Esophagus muscularis mucosa (tissue), 4 donors: ENCODE measurements around the gene KCNMB1. TPM values are rescaled to one million over a fixed set of nuclear protein-coding genes. Genes with fewer than 3 reads are reported as not detected.

Experiments used
- DNase-seq: peaks from one replicate; pipeline ENCODE4 v3.0.0-alpha.2; 2017; ENCODE audit errors: extremely low spot score
- H3K27ac ChIP-seq, 4 donors: fragments of 200-600 bp; sonication (generic); replicated peaks in 1 of 4; 1 replicate in 3 of 4; 2 replicates in 1 of 4; pipeline ENCODE4 v1.5.1; 2016 to 2019; ENCODE audit warnings: mild to moderate bottlenecking in 1 of 4
- H3K27me3 ChIP-seq, 4 donors: fragments of 200-600 bp; sonication (generic); one replicate each; pipeline versions ENCODE4 v1.5.1 to v1.6.0; 2016 to 2019
- H3K36me3 ChIP-seq, 4 donors: fragments of 200-600 bp; sonication (generic); one replicate each; pipeline ENCODE4 v1.5.1; 2016 to 2019
- H3K4me1 ChIP-seq, 4 donors: fragments of 200-600 bp; sonication (generic); one replicate each; pipeline ENCODE4 v1.5.1; 2016 to 2019
- H3K4me3 ChIP-seq, 4 donors: fragments of 200-600 bp; sonication (generic); 1 replicate in 2 of 4; 2 replicates in 2 of 4; pipeline ENCODE4 v1.5.1; 2016 to 2019; ENCODE audit warnings: mild to moderate bottlenecking in 4 of 4, moderate library complexity in 1 of 4
- H3K9me3 ChIP-seq, 4 donors: fragments of 200-600 bp; sonication (generic); 1 replicate in 3 of 4; 2 replicates in 1 of 4; pipeline ENCODE4 v1.5.1; 2016 to 2019
- CTCF ChIP-seq, 3 experiments: fragments of 200-600 bp in 2 of 3; fragments of 450-650 bp in 1 of 3; sonication (generic) in 2 of 3; IDR thresholded peaks; one replicate each; pipeline ENCODE4 v1.5.1; 2017 to 2019; ENCODE audit warnings: antibody characterized with exemption in 3 of 3, mild to moderate bottlenecking in 2 of 3, moderate library complexity in 1 of 3
- EP300 ChIP-seq: sonication (generic); formaldehyde crosslinking; IDR thresholded peaks from one replicate; pipeline ENCODE4 v1.6.1; 2017; ENCODE audit warnings: antibody characterized with exemption
- POLR2A ChIP-seq: fragments of 450-650 bp; IDR thresholded peaks from one replicate; pipeline ENCODE4 v1.6.1; 2017; ENCODE audit warnings: antibody characterized with exemption, moderate library complexity, mild to moderate bottlenecking, low read depth
- POLR2AphosphoS5 ChIP-seq, 2 donors: sonication (generic); formaldehyde crosslinking; IDR thresholded peaks; one replicate each; pipeline ENCODE4 v1.6.1; 2017; ENCODE audit warnings: antibody characterized with exemption in 2 of 2
- WGBS: methylation state at CpG from one replicate; pipeline ENCODE4 v1.1.5; 2018; 5-methylcytosine and 5-hydroxymethylcytosine counted together
- intact Hi-C: fragments of 100-400 bp; cut with DNase I; formaldehyde crosslinking; loops from one replicate; pipeline ENCODE4 v1.15.1; 2023
- total RNA-seq, 4 donors: library from RNA; depleted of rRNA; stranded (reverse); fragments of >200 nt; gene quantifications; one replicate each; pipeline versions ENCODE4 v1.1.0 to v1.2.1, GENCODE V29; 2016

The KCNMB1 gene
- total RNA-seq, 4 donors from 2014 or later: 45.6 to 83.0 (median 78.8) TPM

DNA sequence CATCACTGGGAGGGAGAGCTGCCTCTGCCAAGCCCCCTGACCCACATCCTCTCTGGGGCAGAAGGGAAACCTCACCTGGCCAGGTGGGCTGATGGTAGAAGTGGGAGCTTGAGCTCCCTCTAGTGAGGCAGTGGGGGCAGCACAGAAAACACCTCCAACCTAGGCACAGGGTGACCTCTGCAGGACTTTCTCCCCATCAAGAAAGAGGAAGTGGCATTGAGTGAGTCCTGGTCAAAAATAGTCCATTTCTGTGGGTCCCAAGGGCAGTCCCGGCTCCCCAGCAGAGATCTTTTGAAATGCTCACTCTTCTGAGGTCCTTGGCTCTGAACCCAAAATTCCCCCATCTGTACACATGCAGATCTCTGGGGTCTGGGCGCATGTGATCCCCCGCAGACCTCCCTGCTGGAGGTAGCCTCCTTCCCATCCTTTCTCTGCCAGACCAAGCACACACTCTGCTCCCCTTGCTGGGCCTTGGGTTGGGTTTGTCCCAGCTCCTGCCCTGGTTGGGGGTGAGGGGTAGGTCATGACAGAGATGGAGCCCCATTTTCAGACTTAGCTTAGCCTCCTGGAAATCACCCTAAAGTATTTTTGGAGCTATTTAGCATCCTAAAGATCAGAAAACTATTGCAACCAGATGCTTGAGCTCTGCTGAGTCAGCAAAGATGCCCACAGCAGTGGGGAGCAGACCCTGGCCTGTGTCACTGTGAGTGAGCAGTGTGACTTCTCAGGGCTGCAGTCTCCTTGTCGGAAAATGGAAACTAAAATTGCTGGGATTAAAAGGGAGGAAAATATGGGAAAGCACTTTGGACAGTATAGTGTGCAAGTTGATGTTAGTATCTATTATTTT is 50.0 kb downstream of the KCNMB1 start:
- no peak for DNase-seq
- Histone ChIP-seq H3K4me3 (no peak overlapping the region), H3K27me3 (no peaks in the 10 kb centered on the region), H3K36me3 (no peaks in the 10 kb centered on the region), H3K9me3 (no peaks in the 10 kb centered on the region), H3K4me1 (peaks cover 0 to 3% (median 0%) of the 10 kb centered on the region in 4 donors), H3K27ac (no peak overlapping the region)
- WGBS: 77% methylated on average over 4 of the region's 4 CpGs
- intact Hi-C loops: loop anchor here (10.0 kb wide), 1 partner anchor 244 kb away; no protein-coding TSS in a partner anchor
- TF ChIP-seq CTCF (IDR thresholded peaks at IDR 0.05) (peak; percentile 8 to 51 (median 43)), POLR2AphosphoS5 (IDR thresholded peaks at IDR 0.05) (no peak)

DNA sequence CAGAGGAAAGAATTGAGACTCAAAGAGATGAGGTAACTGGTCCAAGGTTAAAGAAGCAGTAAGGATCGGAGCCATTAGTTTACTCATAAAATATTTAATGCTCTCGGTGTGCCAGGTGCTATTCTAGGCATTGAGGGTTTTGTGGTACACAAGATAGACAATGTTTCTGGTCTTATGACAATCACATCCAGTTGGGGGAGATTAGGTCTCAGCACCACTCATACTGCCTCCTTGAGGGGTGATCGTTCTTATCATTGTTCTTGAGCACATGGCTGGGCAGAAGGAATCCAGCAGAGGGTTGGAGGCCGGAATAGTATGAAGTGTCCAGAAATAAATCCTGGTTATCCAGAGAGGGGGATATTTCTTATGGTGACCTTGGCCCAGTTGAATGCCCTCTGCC is 50.9 kb downstream of the KCNMB1 start:
- Histone ChIP-seq H3K9me3 (no peaks in the 10 kb centered on the region), H3K4me1 (peaks cover 0 to 3% (median 0%) of the 10 kb centered on the region in 4 donors), H3K27me3 (no peaks in the 10 kb centered on the region), H3K36me3 (no peaks in the 10 kb centered on the region), H3K4me3 (no peak overlapping the region), H3K27ac (no peak overlapping the region)
- WGBS: 83% methylated on average over 4 of the region's 4 CpGs
- DNase-seq: no peak
- TF ChIP-seq CTCF (IDR thresholded peaks at IDR 0.05) (no peak), POLR2AphosphoS5 (IDR thresholded peaks at IDR 0.05) (no peak)
- intact Hi-C loops: loop anchor here (10.0 kb wide), 1 partner anchor 243 kb away; no protein-coding TSS in a partner anchor

- no peak for DNase-seq
- no peak overlapping the region for H3K27ac ChIP-seq
- H3K4me3 ChIP-seq: no peak overlapping the region
- WGBS: 68% methylated on average over 9 of the region's 9 CpGs
- peaks cover 0 to 6% (median 3%) of the 10 kb centered on the region in 4 donors for H3K4me1 ChIP-seq
- no peaks in the 10 kb centered on the region for H3K36me3 ChIP-seq
- TF ChIP-seq POLR2A (no peak), POLR2AphosphoS5 (IDR thresholded peaks at IDR 0.05) (no peak), EP300 (no peak), CTCF (IDR thresholded peaks at IDR 0.05) (no peak)
- intact Hi-C loops: loop anchor here (10.0 kb wide), 1 partner anchor 242 kb away; no protein-coding TSS in a partner anchor
- H3K9me3 ChIP-seq: no peaks in the 10 kb centered on the region
- no peaks in the 10 kb centered on the region for H3K27me3 ChIP-seq
Measured at GRCh38 chr5:170337045-170337733, 52.0 kb downstream of the KCNMB1 start.

DNA sequence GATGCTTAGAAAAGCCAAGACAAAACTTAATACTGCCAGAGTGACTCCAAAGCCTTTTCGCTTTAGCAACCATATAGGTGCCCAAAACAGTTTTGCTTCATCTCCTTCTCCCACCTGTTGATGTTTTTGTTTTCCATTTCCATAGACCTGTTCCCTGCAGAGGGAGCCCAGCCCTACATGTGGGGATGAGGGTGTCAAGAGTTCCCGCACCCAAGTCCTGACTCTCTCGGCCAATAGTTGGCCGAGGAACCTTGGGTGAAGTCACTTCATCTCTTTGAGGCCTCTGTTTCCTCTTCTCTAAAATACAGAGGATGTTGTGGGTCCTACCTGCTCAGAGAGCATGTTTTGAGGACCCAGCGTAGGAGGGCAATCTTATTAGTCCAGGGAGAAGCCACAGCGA is 53.1 kb downstream of the KCNMB1 start:
- Histone ChIP-seq H3K9me3 (no peaks in the 10 kb centered on the region), H3K27ac (no peak overlapping the region), H3K27me3 (no peaks in the 10 kb centered on the region), H3K4me3 (no peak overlapping the region), H3K4me1 (peaks cover 0 to 17% (median 11%) of the 10 kb centered on the region in 4 donors), H3K36me3 (no peaks in the 10 kb centered on the region)
- intact Hi-C loops: loop anchor here (10.0 kb wide), 1 partner anchor 241 kb away; no protein-coding TSS in a partner anchor
- DNase-seq: no peak
- WGBS: 79% methylated on average over 6 of the region's 6 CpGs
- TF ChIP-seq POLR2A: no peak
- no peak for TF ChIP-seq EP300
- no peak for TF ChIP-seq POLR2AphosphoS5 (IDR thresholded peaks at IDR 0.05)
- TF ChIP-seq CTCF (IDR thresholded peaks at IDR 0.05): no peak
